Measurements from ENCODE around the gene ATG5.
"Not testable (repeated sequence)": the region's sequence is repeated elsewhere in the genome, so short reads cannot be mapped to it uniquely, and the experiment has no call there.

Gene ATG5

GRCh38 chr6:106173124-106173879 is 152.3 kb downstream of the ATG5 start:
- DNase-seq, result no peak

GRCh38 chr6:106170030-106170791 is 155.3 kb downstream of the ATG5 start:
- no peak for DNase-seq

- DNase-seq, result no peak
Measured at GRCh38 chr6:106169517-106169916, 156.0 kb downstream of the ATG5 start.

- no peak for DNase-seq
Measured at GRCh38 chr6:106168097-106168888, 157.3 kb downstream of the ATG5 start.

GRCh38 chr6:106167096-106167814 is 158.3 kb downstream of the ATG5 start:
- DNase-seq, result no peak

- DNase-seq, result no peak
Measured at GRCh38 chr6:106165885-106166485, 159.6 kb downstream of the ATG5 start.

- DNase-seq, result no peak
Measured at GRCh38 chr6:106163966-106164877, 161.3 kb downstream of the ATG5 start.

- no peak for DNase-seq
Measured at GRCh38 chr6:106163446-106163965, 162.1 kb downstream of the ATG5 start.

GRCh38 chr6:106162921-106163320 is 162.6 kb downstream of the ATG5 start:
- no peak for DNase-seq

GRCh38 chr6:106161893-106162292 is 163.7 kb downstream of the ATG5 start:
- no peak for DNase-seq

GRCh38 chr6:106161311-106161874 is 164.2 kb downstream of the ATG5 start:
- no peak for DNase-seq

GRCh38 chr6:106160189-106160588 is 165.4 kb downstream of the ATG5 start:
- DNase-seq, result no peak

GRCh38 chr6:106159531-106159940 is 166.0 kb downstream of the ATG5 start:
- DNase-seq, result no peak

GRCh38 chr6:106158816-106159215 is 166.7 kb downstream of the ATG5 start:
- no peak for DNase-seq

- DNase-seq, result no peak
Measured at GRCh38 chr6:106156863-106157262, 168.7 kb downstream of the ATG5 start.

GRCh38 chr6:106156413-106156812 is 169.1 kb downstream of the ATG5 start:
- no peak for DNase-seq

- no peak for DNase-seq
Measured at GRCh38 chr6:106155219-106155830, 170.2 kb downstream of the ATG5 start.

- DNase-seq, result no peak
Measured at GRCh38 chr6:106154326-106154725, 171.2 kb downstream of the ATG5 start.

GRCh38 chr6:106152952-106153351 is 172.6 kb downstream of the ATG5 start:
- DNase-seq, result no peak

- not testable (repeated sequence) for DNase-seq
Measured at GRCh38 chr6:106152476-106152875, 173.1 kb downstream of the ATG5 start.

All from NCI-H1694 treated with DMSO at 0.1 percent for 48 hours (cell line).